ENCODE measurements around the gene ARFGEF2. TPM values are rescaled to one million over a fixed set of nuclear protein-coding genes. Genes with fewer than 3 reads are reported as not detected.
"Not testable (repeated sequence)": the region's sequence is repeated elsewhere in the genome, so short reads cannot be mapped to it uniquely, and the experiment has no call there.

Gene ARFGEF2
- total RNA-seq, 1 experiment from 2014 or later = 30.7 TPM

- no peak for DNase-seq (ENCODE audit: low spot score)
Measured at GRCh38 chr20:49074521-49074920, 153.0 kb downstream of the ARFGEF2 start.

GRCh38 chr20:49078310-49078709 is 156.8 kb downstream of the ARFGEF2 start:
- DNase-seq (ENCODE audit: low spot score) = no peak

GRCh38 chr20:49082295-49082694 is 160.8 kb downstream of the ARFGEF2 start:
- DNase-seq (ENCODE audit: low spot score) = not testable (repeated sequence)

Other genes with a start within 250 kb of the ARFGEF2 start
- 8.1 and 12.2 TPM in 2 replicates for gene PREX1, start 93.7 kb upstream of the ARFGEF2 start, total RNA-seq (2014; rRNA removed; shearing (Covaris generic))
- 244 and 264 TPM in 2 replicates for gene CSE1L, start 124.6 kb downstream of the ARFGEF2 start, total RNA-seq (2014; rRNA removed; shearing (Covaris generic))

Measured in A172 (cell line).